Dedifferentiated amniotic fluid mesenchymal stem cell (primary cell): ENCODE measurements around the gene HTR3B.
"Not testable (repeated sequence)": the region's sequence is repeated elsewhere in the genome, so short reads cannot be mapped to it uniquely, and the experiment has no call there.

Source experiments
- DNase-seq: peaks from one replicate; pipeline ENCODE4 v3.0.0-alpha.2; 2016; ENCODE audit errors: extremely low spot score

Gene HTR3B

DNA sequence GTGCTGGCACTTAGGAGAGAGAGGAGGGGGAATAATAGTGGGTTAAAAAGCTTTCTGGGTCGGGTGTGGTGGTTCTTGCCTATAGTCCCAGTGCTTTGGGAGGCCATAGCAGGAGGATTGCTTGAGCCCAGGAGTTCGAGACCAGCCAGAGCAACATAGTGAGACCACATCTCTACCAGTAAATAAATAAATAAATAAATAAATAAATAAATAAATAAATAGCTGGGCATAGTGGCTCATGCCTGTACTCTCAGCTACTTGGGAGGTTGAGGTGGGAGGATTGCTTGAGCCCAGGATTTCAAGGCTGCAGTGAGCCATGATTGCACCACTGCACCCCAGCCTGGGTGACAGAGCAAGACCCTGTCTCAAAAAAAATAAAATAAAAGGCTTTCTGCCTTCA lies 41.6 kb downstream of the HTR3B start:
- DNase-seq = not testable (repeated sequence)

DNA sequence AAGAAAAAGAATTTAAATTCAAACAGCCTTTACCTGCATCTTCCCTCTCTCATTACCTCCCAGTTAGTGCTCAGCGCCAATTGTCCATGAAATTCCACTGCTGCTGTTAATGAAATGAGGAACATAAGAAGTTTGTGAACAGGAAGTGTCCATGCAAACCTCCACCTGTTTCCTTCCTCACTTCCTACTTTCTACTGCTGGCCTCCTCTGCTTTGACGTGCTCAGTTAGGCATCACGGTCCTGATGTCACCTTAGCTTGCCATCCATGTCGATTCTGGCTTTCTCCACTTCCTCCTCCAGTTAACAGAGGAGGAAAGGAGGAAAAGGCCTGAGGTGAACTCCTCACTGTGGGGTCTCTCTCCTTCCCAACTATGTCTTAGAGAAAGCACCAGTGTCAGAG lies 43.4 kb downstream of the HTR3B start:
- no peak for DNase-seq

GRCh38 chr11:113949891-113950290 lies 45.3 kb downstream of the HTR3B start:
- DNase-seq = no peak

- DNase-seq = no peak
These were observed 46.9 kb downstream of the HTR3B start for GRCh38 chr11:113951537-113951936.

DNA sequence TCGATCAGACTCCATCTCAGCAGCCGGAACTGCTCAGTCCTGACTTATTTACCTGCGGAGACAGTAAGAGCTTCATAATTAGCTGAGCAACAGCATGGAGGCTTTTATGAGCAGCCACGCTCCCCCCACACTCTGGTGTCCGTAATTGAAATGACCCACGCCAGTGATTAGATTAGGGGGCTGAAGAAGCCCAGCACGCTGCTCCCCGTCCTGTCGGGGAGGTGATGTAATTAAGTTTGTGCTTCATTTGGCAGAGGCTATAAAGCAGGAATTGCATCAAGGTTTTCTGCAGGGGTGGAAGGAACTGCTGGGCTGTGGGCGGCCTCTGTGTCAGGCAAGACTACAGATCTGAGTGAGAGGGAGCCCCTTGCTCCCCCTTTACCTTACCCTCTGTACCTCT lies 47.5 kb downstream of the HTR3B start:
- no peak for DNase-seq

DNA sequence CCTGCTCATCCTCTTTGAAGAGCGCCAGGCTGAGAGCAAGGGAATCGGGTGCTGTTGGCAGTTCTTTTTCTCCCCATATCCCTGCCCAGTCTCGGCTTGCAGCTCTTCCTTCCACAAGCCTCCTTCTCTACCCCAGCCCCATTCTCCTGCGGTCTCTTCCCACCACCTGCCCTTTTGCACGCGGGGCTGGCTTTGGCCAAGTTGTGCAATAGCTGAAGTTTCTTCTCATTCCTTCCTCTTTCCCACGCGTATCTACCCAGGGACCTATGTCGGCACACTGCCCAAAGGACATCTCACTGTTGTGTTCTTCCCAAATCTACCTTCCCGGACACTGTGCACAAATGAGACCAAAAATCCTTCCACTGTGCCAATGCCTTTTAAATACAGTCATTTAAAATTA lies 48.0 kb downstream of the HTR3B start:
- DNase-seq = no peak

DNA sequence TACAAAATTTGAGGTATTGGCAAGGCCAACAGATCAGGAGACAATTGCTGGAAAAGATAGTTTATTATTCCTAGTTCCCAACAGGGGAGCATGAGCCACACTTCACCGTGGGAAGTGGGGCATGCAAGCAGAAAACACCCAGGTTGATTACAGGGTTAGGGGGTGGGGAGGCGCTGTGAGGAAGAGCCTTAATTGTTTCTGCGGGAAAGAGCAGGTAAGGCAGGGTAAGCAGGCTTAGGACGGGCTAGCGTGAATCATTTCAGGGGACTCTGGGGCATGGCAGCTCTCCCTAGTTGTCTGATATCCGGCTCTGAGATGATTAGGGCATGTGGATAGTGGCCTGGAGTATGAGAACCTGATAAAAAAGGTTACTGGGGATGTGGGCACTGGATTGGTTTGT lies 49.6 kb downstream of the HTR3B start:
- DNase-seq = no peak

GRCh38 chr11:113956986-113957385 lies 52.4 kb downstream of the HTR3B start:
- DNase-seq = no peak

DNA sequence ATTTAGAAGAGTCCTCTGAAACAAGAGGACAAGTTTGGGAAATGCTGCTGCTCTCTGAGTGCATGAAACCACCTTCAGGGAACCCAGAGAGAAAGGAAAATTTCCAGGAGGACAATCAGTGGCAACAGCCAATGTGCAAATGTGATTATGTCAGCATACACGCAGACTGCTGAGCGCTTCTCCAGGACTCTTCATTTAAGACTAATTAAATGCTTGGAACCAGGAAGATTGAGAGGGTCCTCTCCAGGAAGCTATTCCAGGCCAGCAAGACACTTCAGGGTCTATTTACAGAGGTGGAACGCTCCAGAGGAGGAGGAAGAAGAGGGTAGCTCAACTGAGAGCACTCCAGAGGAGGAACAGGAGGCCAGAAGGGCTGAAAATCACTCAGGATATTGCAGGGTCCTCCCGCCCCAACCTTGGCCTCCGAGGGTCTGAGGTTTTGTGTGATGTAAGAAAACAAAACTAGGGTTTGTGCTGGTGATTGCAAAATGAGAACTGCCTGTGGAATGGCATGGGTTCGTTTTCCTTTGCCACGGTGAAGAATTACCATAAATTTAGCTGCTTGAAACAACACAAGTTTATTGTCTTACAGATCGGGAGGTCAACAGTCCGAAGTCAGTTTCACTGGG lies 56.2 kb downstream of the HTR3B start:
- no peak for DNase-seq

DNA sequence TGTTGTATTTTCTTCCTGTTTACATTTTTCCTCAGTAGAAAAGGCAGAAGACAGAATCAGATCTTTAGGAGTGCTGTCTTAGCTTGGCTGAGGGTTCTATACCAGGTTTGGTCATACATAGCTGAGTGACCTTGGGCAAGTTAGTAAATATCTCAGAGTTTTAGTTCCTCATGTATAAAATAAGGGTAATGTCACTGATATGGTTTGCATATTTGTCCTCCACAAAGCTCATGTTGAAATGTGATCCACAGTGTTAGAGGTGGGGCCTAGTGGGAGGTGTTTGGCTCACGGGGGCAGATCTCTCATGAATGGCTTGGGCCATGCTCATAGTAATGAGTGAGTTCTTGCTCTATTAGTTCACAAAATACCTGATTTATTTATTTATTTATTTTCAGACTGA lies 62.8 kb downstream of the HTR3B start:
- no peak for DNase-seq

- no peak for DNase-seq
These were observed 67.1 kb downstream of the HTR3B start for GRCh38 chr11:113971506-113972195.

GRCh38 chr11:113974741-113975470 lies 70.3 kb downstream of the HTR3B start, which contains the start of gene HTR3A:
Gene HTR3A (plus strand): TSS chr11:113975108. CDS start chr11:113975326, 218 bp downstream.
- DNase-seq = no peak

DNA sequence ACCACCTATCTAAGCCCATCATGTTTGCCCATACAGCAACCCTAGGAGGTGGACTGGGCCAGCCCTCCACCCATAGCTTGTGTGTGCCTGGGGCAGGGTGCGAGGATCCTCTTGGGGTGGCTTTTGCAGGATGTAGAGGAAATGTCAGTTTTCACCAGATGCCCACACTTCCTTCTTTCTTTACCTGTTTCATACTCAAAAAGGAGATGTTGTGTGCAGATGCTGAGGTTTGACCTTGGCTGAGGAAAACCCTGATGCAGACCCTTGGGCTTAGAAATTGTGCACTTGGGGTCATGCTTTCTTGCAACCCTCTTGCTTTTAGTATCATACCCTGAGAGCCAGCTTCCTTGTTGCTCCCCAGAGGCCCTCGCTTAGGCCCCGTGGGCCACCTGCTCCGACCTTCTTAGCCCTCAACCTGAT lies 72.5 kb downstream of the HTR3B start:
- no peak for DNase-seq

DNA sequence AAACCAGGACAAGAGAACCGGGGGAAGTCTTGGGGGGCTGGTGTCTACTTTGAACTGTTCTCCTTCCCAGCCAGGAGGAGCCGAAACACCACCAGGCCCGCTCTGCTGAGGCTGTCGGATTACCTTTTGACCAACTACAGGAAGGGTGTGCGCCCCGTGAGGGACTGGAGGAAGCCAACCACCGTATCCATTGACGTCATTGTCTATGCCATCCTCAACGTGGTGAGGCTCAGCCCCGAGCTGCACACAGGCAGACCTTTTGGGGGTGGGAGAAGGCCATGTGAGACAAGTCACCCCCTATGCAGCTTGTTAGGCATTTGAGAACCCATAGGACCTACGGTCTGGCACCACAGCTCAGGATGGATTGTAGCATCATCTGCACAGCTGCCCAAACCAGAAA lies 73.1 kb downstream of the HTR3B start:
- no peak for DNase-seq

DNA sequence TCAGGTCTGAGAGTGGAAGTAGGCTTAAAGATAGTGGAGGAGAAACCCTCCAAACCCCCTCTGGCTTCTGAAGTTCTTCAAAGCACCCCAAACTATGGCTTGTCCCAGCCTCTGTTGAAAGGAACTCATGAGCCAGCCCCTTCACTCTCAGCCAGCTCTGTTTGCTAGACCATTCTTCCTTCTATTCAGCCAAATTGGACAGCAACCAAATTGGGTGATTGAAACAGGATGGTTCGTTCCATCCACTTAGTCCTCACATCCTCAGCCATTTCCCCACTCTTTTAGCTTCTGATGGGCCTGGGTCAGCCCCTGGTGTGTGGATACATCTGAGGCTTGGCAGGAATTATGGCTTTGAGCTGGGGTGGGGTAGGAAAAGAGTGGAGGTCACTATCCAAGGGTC lies 74.8 kb downstream of the HTR3B start:
- DNase-seq = no peak

DNA sequence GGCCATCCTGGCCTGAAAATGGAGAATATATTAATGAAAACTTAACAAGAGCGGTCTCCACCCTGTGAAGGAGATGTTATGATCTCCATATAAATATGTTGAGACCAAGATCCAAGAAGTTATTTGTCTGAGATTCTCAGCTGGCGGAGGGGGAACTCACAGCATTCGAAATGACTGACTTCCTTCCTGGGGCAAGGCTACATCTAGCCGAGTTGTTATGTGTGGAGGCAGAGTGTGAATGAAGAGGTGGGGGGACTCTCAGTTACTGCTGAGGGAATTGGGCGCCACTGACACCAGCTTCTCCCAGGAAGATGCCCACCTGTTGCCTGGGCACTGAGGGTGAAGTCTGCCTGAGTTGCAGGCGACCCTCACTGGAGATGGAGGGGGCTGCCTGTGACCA lies 76.2 kb downstream of the HTR3B start:
- no peak for DNase-seq

DNA sequence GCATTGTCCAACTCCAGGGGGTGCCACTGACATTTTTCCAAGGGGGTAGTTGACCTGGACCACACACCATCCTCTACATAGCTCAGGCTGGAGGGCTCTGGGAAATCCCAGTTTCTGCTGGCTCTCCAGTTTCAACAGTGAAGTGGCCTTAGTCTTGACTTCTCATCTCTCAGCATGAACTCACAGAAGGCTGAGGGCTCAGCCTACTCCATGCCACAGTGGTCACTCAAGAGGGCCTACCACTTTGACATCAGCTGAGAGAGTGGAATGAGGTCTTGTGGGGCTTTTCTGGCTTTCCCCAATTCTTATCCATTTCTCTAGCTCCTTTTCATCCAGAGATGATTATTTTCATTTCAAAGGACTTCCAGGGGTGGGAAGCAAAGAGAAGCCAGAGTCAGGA lies 77.7 kb downstream of the HTR3B start:
- no peak for DNase-seq

GRCh38 chr11:113984781-113985180 lies 80.2 kb downstream of the HTR3B start:
- no peak for DNase-seq

DNA sequence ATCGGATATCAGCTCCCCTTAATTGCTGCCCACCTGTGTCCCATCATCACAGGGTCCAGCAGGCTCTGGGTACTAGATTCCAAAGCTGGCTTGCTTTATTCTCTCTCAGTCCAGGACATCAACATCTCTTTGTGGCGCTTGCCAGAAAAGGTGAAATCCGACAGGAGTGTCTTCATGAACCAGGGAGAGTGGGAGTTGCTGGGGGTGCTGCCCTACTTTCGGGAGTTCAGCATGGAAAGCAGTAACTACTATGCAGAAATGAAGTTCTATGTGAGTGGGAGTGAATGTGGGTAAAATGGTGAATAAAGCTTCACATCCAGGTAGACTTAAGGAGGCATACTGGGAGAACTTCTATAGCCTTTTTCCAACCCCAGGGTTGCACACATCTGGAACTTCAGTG lies 81.3 kb downstream of the HTR3B start:
- DNase-seq = no peak

GRCh38 chr11:113986351-113987140 lies 82.0 kb downstream of the HTR3B start:
- no peak for DNase-seq

GRCh38 chr11:113989381-113989780 lies 84.8 kb downstream of the HTR3B start:
- no peak for DNase-seq

DNA sequence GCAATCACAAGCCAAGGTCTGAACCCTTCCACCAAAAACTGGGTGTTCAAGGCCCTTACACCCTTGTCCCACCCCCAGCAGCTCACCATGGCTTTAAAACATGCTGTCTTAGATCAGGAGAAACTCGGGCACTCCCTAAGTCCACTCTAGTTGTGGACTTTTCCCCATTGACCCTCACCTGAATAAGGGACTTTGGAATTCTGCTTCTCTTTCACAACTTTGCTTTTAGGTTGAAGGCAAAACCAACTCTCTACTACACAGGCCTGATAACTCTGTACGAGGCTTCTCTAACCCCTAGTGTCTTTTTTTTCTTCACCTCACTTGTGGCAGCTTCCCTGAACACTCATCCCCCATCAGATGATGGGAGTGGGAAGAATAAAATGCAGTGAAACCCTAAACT lies 85.3 kb downstream of the HTR3B start:
- no peak for DNase-seq
